PC-9 (cell line): ENCODE data around the gene STC2.

Experiments
- EZH2 ChIP-seq: fragments of 200-600 bp; sonication (generic); IDR thresholded peaks from 2 replicates; pipeline ENCODE4 v1.8.0; 2017; ENCODE audit warnings: antibody characterized with exemption, low read depth
- TF ChIP-seq, protein P1 (sequence below): fragments of 200-600 bp; sonication (generic); conservative IDR thresholded peaks from 2 replicates; pipeline ENCODE4 v1.6.1; 2017; ENCODE audit warnings: mixed run types, antibody characterized with exemption, mild to moderate bottlenecking, moderate library complexity

GRCh38 chr5:173323799-173324114 lies 4.5 kb downstream of the STC2 start:
- TF ChIP-seq EZH2, result no peak
- TF ChIP-seq, protein P1, sequence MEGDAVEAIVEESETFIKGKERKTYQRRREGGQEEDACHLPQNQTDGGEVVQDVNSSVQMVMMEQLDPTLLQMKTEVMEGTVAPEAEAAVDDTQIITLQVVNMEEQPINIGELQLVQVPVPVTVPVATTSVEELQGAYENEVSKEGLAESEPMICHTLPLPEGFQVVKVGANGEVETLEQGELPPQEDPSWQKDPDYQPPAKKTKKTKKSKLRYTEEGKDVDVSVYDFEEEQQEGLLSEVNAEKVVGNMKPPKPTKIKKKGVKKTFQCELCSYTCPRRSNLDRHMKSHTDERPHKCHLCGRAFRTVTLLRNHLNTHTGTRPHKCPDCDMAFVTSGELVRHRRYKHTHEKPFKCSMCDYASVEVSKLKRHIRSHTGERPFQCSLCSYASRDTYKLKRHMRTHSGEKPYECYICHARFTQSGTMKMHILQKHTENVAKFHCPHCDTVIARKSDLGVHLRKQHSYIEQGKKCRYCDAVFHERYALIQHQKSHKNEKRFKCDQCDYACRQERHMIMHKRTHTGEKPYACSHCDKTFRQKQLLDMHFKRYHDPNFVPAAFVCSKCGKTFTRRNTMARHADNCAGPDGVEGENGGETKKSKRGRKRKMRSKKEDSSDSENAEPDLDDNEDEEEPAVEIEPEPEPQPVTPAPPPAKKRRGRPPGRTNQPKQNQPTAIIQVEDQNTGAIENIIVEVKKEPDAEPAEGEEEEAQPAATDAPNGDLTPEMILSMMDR, result no peak
